Right renal cortex interstitium (tissue), 3 donors: ENCODE measurements around the gene SNAP47. TPM values are rescaled to one million over a fixed set of nuclear protein-coding genes. Genes with fewer than 3 reads are reported as not detected.

Experiments
- DNase-seq, 3 donors: peaks; one replicate each; pipeline ENCODE4 v3.0.0-alpha.2; 2013; ENCODE audit warnings: low read depth in 3 of 3, low spot score in 2 of 3
- polyA plus RNA-seq, 3 donors: library from polyadenylated mRNA; unstranded; fragments of 120-200 nt; gene quantifications; one replicate each; pipeline ENCODE4 v1.2.1, GENCODE V29; 2013; ENCODE audit not compliant: insufficient read length in 3 of 3

SNAP47 gene
- polyA plus RNA-seq, 3 donors = 42.6 to 44.7 (median 43.0) TPM

DNA sequence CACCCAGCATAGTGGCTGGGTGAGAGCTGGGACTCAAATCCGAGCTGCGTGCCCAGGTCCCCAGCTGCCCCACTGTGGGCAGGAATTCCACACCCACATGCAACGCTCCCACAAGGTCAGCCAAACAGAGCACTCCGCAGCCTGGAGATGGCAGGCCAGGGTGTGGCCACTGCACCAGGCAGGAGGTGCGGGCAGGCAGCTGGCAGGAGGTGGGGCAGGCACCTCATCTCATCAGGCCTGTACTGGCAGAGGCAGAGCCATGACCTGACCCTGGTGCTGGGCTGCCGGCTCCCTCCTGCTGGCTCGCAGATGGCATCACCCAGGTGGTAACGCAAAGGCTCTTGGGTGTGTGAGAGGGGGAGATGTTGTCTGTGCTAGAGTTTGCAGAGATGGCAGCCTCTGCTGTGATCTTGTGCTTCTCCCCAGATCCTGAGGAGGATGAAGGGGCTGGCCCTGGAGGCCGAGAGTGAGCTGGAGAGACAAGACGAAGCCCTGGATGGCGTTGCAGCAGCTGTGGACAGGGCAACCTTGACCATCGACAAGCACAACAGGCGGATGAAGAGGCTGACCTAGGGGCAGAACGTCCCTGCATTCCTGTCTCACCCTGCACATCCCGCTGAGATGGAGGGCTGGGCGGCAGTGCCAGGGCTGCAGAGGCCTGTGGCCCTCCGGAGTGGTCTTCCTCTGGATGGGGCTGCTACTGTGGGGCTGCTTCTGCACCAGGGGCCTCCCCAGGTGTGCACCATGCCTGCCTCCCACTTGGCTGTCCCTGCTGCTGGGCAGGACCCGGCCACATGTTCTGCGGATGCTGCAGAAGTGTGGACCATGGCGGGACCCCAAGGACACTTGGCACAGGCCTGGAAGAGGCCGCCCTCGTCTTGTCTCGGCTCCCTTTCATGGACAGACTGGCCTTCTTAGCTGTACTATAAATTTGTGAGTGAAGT lies 45.1 kb downstream of the SNAP47 start:
- DNase-seq = no peak

GRCh38 chr1:227781314-227781930 lies 46.2 kb downstream of the SNAP47 start:
- DNase-seq = no peak

DNA sequence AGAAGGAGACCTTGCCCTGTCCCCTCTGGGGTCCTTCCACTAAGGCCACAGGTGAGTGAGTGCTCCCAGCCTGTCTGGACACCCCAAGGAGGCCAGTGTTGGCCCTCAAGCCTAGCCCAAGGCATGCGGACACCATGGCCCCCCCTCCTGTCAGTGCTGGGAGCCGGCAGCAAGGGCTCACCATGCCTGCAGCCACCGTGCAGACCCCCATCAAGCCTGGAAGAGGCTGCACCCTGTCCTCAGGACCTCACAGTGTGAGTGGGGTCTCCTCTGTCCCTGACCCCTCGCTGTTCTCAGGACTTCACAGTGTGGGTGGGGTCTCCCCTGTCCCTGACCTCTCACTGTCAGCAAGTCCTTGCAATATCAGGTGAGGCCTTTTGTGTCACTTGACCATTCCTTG lies 47.0 kb downstream of the SNAP47 start:
- DNase-seq = no peak

DNA sequence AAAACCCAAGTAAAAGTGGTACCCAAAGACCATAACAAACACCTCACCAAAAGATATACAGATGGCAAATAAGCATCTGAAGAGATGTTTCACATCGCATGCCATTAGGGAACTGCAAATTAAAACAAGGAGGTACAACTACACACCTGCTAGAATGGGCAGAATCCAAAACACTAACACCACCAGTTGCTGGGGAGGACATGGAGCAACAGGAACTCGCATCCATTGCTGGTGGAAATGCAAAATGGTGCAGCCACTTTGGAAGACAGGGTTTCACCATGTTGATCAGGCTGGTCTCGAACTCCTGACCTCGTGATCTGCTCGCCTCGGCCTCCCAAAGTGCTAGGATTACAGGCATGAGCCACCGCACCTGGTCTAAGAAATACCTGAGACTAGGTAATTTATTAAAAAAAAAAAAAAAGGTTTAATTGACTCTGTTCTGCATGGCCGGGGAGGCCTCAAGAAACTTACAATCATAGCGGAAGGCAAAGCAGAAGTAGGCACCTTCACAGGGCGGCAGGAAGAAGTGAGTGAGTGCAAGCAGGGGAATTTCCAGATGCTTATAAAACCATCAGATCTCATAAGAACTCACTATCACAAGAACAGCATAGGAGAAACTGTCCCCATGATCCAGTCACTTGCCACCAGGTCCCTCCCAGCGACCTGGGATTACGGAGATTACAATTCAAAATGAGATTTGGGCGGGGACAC lies 50.0 kb downstream of the SNAP47 start:
- DNase-seq = no peak

GRCh38 chr1:227785805-227786671 lies 50.8 kb downstream of the SNAP47 start:
- DNase-seq = no peak

DNA sequence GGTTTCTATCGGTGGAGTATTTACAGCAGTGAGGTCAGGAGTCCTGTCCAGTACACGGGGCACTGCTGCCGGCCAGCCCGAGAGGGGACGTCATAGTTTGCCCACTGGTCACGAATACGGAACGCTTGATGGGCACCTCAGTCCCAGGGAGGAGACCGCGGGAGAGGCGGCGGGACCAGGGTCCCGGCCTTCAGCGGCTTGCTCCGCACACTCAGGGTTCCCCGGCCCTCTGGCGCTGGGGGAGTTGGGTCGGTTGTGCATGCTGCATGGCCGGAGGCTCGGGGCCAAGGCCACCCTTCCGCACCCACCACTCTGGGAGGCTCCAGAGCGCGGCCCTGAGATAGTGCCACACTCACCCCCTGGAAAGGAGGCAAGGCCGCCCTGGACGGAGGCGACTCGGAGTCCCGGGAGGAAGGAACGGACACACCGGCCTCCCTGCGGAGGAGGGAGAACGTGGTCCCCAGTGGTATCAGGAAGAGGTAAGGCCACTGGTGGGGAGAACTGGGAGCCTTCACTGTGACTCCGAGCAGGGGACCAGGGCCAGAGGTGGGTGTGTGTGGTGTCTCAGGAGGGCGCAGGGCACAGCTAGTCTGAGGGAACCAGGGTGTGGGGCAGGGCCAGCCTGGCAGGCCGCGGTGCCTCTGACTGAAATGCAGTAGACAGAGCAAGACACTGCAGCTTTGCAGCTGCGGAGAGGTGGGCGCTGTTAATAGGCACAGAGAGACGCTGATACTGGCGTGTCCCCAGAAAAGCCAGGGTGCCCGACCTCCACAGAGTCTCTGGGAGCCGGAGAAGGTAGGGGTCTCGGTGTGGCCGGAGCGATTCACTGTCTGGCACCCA lies 51.7 kb downstream of the SNAP47 start:
- no peak for DNase-seq

DNA sequence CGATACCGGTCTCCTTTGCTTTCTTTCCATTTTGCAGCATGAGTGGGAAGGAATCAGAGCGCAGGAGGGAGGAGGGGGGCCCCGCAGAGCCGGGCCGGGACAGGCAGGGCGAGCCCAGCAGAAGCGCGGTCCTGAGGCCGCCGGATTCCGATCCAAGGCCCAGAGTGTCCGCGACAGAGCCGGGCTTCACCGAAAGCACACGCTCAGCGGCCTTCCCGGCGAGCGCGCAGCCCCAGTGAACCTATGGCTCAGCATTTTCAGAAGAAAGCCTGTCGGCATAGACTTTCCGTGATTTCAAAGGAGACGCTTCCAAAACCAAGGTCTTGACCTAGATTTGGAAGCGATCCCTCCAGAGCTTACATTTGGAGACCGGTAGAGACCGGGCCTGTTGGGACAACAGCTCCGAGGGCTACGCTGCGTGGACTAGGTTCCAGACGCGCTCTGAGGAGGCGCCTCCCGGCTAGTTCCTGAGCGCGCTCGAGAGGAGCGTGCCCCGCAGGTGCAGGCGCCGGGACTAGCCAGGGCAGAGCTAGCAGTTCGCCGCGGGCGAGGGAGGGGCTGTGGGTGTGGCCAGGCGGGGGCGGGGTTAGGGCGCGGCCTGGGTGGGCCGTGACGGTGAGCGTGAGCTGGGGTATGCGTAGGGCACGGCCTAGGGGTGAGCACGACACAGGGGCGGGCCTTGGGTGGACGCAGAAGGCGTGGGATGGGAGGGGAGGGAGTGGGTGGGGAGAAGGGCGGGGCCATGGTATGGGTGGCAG lies 52.5 kb downstream of the SNAP47 start:
- DNase-seq = no peak

DNA sequence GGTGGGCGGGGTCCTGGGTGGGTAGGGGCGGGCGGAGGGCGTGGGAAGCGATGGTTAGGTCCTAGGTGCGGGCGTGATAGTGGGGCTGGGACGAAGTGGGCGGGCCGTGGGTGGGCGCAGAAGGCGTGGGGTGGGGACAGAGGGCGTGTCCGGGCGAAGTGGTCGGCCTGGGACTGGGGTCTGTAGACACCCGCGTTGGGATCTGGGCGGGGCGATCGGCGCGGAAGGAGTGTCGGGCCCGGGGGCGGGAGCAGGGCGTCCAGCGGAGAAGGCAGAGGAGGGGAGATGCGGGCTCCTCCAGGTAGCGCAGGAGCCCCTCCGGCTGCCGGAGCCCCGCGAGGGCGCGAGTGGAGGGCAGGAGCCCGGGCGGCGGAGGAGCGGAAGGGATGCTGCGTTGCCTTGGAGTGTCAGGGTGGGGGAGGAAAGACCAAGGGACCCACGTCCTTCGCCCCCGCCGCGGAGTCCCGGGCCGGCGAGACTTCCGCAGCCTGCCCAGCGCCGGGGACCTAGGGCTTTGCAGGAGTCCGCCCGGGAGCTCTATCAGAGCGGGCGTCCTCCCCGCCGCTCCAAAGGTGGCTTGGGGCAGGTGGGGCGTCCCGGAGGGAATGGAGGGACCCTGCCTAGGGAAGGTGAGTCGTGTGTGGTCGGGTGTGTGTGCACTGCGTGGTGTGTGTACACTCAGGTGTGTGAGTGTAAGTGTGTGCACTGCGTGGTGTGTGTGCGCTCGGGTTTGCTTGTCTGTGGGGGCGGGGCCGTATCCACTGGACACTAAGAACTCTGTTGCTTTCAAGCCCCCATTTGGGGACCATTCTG lies 53.2 kb downstream of the SNAP47 start:
- DNase-seq = no peak

DNA sequence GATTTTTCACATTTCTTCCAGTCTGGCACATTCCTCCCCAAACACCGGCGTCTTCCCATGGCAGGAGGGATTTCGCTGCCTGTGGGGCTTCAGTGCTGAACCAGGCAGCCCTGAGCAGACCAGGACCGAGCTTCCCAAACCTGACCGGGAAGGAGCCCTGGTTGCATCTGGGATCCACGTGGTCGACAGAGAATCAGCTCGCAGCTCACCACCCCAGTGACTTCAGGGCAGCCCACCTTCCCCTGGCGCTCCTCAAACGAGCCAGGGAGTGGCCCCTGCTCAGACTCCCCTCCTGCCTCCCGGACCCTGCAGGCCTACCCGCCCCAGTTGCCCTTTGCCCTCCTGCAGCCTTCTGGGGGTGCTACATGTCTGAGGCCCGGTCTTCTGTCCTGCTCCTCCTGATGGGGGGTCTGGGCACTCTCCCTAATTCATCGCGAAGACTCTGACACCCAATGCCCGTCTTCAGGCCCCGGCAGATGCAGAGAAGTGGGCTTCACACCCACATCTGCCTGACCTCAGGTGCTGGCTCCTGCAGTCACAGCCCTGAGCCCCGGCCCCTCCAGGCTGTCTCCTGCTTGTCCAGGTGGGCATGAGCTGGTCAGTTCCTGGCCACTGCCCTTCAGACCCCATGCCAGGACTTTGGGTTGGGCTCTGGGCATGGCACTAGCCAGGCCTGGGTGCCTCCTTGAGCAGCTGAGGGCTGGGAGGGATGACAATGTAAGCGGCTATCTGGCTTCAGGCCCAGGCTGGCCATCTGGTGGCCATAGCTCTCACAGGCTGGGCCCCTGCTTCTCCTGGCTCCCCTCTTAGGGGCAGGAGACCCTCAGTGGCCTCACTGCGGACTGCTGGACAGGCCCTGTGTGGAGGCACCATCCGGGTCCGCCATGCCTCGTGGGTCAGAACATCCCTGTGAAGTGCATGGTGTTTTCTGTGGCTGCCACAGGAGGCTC lies 54.1 kb downstream of the SNAP47 start:
- no peak for DNase-seq

GRCh38 chr1:227790034-227790400 lies 54.8 kb downstream of the SNAP47 start:
- no peak for DNase-seq

GRCh38 chr1:227790868-227791267 lies 55.6 kb downstream of the SNAP47 start:
- DNase-seq = no peak

DNA sequence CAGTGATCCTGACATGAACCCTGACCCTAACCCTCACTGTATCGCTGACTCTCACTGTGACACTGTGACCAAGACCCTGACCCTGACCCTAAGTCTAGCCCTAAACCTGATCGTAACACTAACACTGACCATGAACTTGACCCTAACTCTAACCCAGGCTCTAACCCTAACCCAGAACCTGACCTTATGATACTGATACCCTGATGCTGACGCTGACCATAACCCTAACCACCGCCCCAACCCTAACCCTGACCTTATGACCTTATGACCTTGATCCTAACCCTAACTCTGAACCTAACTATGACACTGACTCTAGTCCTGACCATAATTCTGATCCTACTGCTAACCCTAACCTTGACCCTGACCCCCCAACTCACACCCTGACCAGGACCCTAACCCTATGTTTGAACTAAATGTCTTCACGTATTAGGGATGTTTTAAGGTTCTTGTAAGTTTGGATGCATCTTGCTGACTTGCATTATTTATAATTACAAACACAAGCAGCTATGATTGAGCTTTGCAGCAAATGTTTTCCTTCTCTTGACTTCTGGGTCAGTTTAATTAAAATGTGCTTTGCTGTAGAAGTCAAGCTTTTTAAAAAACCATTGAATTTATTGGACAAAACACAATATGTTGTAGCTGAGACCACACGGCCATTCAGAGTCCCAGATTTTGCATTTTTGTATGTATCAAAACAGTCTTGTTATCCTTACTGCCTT lies 56.3 kb downstream of the SNAP47 start:
- DNase-seq = no peak

DNA sequence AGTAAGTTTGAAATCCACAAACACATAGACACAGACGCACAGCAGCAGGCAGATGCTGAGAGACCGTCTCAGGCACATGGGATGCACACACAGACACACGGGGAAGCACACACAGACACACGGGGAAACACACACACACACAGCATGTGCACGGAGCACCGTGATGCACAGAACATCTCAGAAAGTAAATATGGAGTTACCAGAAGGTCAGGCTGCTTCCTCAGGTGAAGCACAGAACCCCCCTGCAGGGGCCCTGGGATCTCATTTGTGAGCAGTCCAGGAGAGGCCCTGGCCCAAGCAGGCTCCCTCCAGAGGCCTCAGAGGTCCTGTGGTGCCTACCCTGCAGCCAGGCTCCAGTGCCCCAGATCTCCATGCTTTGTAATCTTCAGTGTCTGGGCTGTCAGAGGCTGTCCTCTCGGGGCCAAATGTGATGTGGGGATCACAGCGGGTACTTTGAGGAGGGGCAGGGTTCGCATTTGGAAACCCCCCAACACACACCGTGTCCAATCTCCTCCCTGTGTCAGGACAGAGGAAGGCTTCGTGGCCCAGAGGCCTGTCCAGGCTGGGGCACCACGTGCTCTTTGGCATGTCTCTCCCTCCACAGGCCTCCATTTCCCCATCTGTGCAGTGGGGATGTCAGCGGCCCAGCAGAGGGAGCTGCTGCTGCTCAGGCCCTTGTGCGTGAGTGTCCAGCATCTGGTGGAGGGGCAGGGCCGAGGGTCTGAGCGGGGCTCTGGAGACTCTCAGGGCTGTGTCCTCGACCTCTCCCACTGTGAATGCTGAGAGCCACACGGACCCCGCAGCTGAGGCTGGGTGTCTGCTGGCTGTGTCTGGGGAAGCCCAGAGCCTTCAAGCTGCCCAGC lies 57.2 kb downstream of the SNAP47 start:
- no peak for DNase-seq

- no peak for DNase-seq
These were observed 58.1 kb downstream of the SNAP47 start for GRCh38 chr1:227793079-227793947.
